ENCODE measurements around the gene NCDN.

- no peak for TF ChIP-seq POLR2AphosphoS5 (IDR thresholded peaks at IDR 0.05)
- TF ChIP-seq CTCF (IDR thresholded peaks at IDR 0.05), result no peak
- no peak for TF ChIP-seq POLR2A (IDR thresholded peaks at IDR 0.05; ENCODE audit: low read depth)
- no peak for TF ChIP-seq EP300 (IDR thresholded peaks at IDR 0.05)
Measured at GRCh38 chr1:35507947-35508346, 49.7 kb upstream of the NCDN start.
